ENCODE data around the gene NLRP6. TPM values are rescaled to one million over a fixed set of nuclear protein-coding genes. Genes with fewer than 3 reads are reported as not detected.
A peak's percentile ranks its signal among the peaks of the same experiment; 100 is the strongest.
"Not testable (repeated sequence)": the region's sequence is repeated elsewhere in the genome, so short reads cannot be mapped to it uniquely, and the experiment has no call there.

Gene NLRP6
- total RNA-seq, 2 experiments from 2014 or later, result 5.5 to 6.5 TPM

GRCh38 chr11:319121-319887 is 41.1 kb downstream of the NLRP6 start:
- H3K9me3 Mint-ChIP-seq, DNase-seq, POLR2A ChIA-PET, H3K27me3 Mint-ChIP-seq, CTCF ChIA-PET: not testable (repeated sequence)
- Mint-ChIP-seq H3K4me3 (peak overlapping the region; percentile 79), H3K4me1 (peaks cover 26% of the 10 kb centered on the region), H3K36me3 (ENCODE audit: low read depth) (peaks cover 40% of the 10 kb centered on the region), H3K27ac (peak overlapping the region; percentile 92)

GRCh38 chr11:319888-320273 is 41.7 kb downstream of the NLRP6 start:
- DNase-seq, H3K27me3 Mint-ChIP-seq, POLR2A ChIA-PET, H3K9me3 Mint-ChIP-seq: not testable (repeated sequence)
- Mint-ChIP-seq H3K27ac (peak overlapping the region; percentile 92), H3K4me3 (peak overlapping the region; percentile 79), H3K36me3 (ENCODE audit: low read depth) (peaks cover 35% of the 10 kb centered on the region), H3K4me1 (peaks cover 31% of the 10 kb centered on the region)
- CTCF ChIA-PET, result interaction anchor here (1.0 kb wide), 1 partner anchor 9 kb away, joined by 3 read pairs; no protein-coding TSS in a partner anchor

DNA sequence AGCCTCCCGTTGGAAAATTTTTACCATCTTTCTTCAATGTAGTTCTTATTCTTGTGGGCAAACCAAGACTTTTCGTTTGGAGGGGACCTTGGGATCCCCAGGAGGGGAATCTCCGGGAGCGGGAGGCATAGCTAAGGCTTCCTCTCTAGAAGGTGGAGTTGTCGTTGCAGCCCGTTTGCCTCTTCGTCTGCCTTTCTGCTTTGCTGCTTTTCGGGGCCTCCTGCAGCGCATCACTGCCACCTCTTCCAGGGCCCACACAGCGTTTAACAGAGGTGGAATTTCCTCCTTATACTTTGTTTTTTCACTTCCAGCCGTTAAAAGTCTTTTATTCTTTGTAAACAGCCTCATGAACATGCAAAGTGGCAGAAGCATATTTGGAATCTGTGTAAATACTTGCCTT is 45.9 kb downstream of the NLRP6 start:
- Mint-ChIP-seq H3K27ac (peak overlapping the region; percentile 38), H3K9me3 (no peaks in the 10 kb centered on the region), H3K4me1 (peaks cover 62% of the 10 kb centered on the region), H3K36me3 (ENCODE audit: low read depth) (peaks cover 11% of the 10 kb centered on the region), H3K27me3 (no peaks in the 10 kb centered on the region), H3K4me3 (no peak overlapping the region)
- DNase-seq, result no peak
- ChIA-PET CTCF (interaction anchor here (0.6 to 3.0 kb wide), 2 partner anchors 14 to 31 kb away, joined by 3 to 8 read pairs; no protein-coding TSS in a partner anchor), POLR2A (interaction anchor here (0.7 kb wide), 2 partner anchors 12 to 132 kb away, joined by 3 to 5 read pairs; no protein-coding TSS in a partner anchor)

- not testable (repeated sequence) for DNase-seq; H3K27me3 Mint-ChIP-seq; H3K36me3 Mint-ChIP-seq (ENCODE audit: low read depth); H3K4me3 Mint-ChIP-seq; H3K9me3 Mint-ChIP-seq
- ChIA-PET CTCF (interaction anchor here (0.6 to 3.0 kb wide), 4 partner anchors 13 to 31 kb away, joined by 3 to 8 read pairs (median 5); no protein-coding TSS in a partner anchor), POLR2A (interaction anchor here (0.7 kb wide), 1 partner anchor 132 kb away, joined by 3 read pairs; no protein-coding TSS in a partner anchor)
- Mint-ChIP-seq H3K4me1 (peaks cover 66% of the 10 kb centered on the region), H3K27ac (peak overlapping the region; percentile 67)
Observed at GRCh38 chr11:324593-325517, 46.6 kb downstream of the NLRP6 start.

- peaks cover 69% of the 10 kb centered on the region for H3K4me1 Mint-ChIP-seq
- DNase-seq, result no peak
- peak overlapping the region; percentile 58 for H3K4me3 Mint-ChIP-seq
- POLR2A ChIA-PET, result interaction anchor here (1.2 kb wide), 1 partner anchor 9 kb away, joined by 4 read pairs; no protein-coding TSS in a partner anchor
- no peaks in the 10 kb centered on the region for H3K9me3 Mint-ChIP-seq
- CTCF ChIA-PET, result interaction anchor here (1.3 to 3.0 kb wide), 3 partner anchors 14 to 29 kb away, joined by 4 to 8 read pairs (median 6); no protein-coding TSS in a partner anchor
- peaks cover 4% of the 10 kb centered on the region for H3K36me3 Mint-ChIP-seq (ENCODE audit: low read depth)
- H3K27me3 Mint-ChIP-seq, result no peaks in the 10 kb centered on the region
- H3K27ac Mint-ChIP-seq, result peak overlapping the region; percentile 96
Observed at GRCh38 chr11:325796-326591, 47.8 kb downstream of the NLRP6 start.

- Mint-ChIP-seq H3K4me1 (peaks cover 74% of the 10 kb centered on the region), H3K36me3 (ENCODE audit: low read depth) (peaks cover 8% of the 10 kb centered on the region), H3K27ac (peak overlapping the region; percentile 96), H3K9me3 (no peaks in the 10 kb centered on the region), H3K27me3 (no peaks in the 10 kb centered on the region), H3K4me3 (peak overlapping the region; percentile 58)
- POLR2A ChIA-PET, result interaction anchor here (0.7 to 1.2 kb wide), 2 partner anchors 9 to 11 kb away, joined by 3 to 4 read pairs; no protein-coding TSS in a partner anchor
- DNase-seq, result no peak
- CTCF ChIA-PET, result interaction anchor here (1.9 to 2.2 kb wide), 2 partner anchors 13 to 14 kb away, joined by 6 to 8 read pairs; no protein-coding TSS in a partner anchor
Observed at GRCh38 chr11:326592-326841, 48.3 kb downstream of the NLRP6 start.

DNA sequence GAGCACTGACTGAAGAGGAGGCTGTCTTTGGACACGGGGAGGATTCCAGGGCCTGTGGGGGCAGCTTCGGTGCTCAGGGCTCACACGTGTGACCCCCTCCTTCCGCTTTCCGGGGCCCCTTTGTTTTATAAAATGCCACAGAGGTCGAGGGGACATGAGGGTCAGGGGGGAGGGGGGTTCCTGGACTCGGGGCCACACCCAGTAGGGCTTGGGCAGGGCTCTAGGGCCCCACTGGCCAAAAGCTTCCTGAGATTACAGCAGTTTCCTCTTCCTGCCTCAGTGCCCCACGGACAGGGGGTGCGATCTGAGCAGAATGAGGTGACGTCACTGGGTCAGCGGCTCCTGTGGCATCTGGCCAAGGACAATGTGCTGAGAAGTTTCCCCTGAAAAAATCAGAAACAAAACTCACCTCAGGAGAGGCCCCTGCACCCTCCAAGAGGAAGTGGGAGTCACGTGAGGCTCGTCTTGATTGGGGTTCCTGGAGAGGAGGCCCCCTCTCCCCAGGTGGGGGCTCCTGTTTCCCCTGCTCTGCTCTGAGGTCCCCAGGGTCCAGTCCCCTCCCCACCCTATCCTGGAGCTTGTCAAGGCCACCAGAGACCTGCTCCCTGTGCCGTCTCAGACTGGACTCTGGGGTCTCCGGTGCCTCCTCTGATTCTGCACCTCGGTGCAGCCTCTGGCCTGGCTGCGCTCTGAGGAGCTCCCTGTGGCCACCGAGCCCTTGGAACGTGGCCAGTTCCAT is 48.8 kb downstream of the NLRP6 start:
- Mint-ChIP-seq H3K36me3 (ENCODE audit: low read depth) (peaks cover 10% of the 10 kb centered on the region), H3K9me3 (no peaks in the 10 kb centered on the region), H3K27me3 (no peaks in the 10 kb centered on the region), H3K4me3 (peak overlapping the region; percentile 58), H3K4me1 (peaks cover 79% of the 10 kb centered on the region), H3K27ac (peak overlapping the region; percentile 96)
- ChIA-PET CTCF (interaction anchor here (1.2 to 2.2 kb wide), 6 partner anchors 10 to 28 kb away, joined by 3 to 8 read pairs (median 5); no protein-coding TSS in a partner anchor), POLR2A (interaction anchor here (0.7 to 1.2 kb wide), 3 partner anchors 10 to 15 kb away, joined by 3 to 9 read pairs (median 4); no protein-coding TSS in a partner anchor)
- DNase-seq, result peak; percentile 59

DNA sequence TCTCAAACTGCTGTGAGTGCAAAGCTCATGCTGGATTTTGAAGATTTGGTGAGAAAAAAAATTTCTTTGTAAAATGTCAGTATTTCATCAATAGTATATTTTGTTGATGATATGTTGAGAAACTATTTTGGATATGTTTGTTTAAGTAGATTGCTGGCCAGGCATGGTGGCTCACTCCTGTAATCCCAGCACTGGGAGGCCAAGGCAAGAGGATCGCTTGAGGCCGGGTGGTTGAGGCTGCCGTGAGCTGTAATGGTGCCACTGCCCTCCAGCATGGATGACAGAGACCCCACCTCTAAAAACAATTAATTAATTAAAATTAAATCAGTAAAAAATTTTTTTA is 49.3 kb downstream of the NLRP6 start:
- DNase-seq, result no peak
- H3K27ac Mint-ChIP-seq, result peak overlapping the region; percentile 96
- no peaks in the 10 kb centered on the region for H3K9me3 Mint-ChIP-seq
- H3K4me3 Mint-ChIP-seq, result peak overlapping the region; percentile 58
- ChIA-PET POLR2A (interaction anchor here (0.7 to 1.2 kb wide), 3 partner anchors 10 to 15 kb away, joined by 3 to 9 read pairs (median 4); no protein-coding TSS in a partner anchor), CTCF (interaction anchor here (1.2 to 1.9 kb wide), 5 partner anchors 11 to 28 kb away, joined by 3 to 8 read pairs (median 4); no protein-coding TSS in a partner anchor)
- H3K27me3 Mint-ChIP-seq, result no peaks in the 10 kb centered on the region
- H3K36me3 Mint-ChIP-seq (ENCODE audit: low read depth), result peaks cover 10% of the 10 kb centered on the region
- H3K4me1 Mint-ChIP-seq, result peaks cover 82% of the 10 kb centered on the region

DNA sequence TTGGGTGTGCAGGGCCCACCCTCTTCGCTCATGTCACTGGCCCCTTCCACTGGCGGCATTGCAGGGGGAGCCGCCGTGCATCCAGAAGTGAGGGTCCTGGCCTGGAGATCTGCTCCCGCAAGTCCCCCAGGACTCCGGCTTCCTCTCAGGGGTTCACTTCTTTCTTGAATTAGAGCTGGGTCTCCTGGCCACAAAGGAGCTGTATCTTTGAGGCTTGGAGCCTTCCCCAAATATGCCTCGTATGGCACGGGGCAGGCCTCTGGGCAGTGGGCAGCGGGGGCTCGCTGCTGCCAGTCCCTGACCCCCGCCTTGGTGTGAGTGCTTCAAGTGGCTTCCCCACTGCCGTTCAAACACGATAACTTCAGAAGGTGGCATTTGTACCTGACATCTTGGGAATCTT is 49.8 kb downstream of the NLRP6 start:
- Mint-ChIP-seq H3K4me3 (no peak overlapping the region), H3K27ac (peak overlapping the region; percentile 66), H3K36me3 (ENCODE audit: low read depth) (peaks cover 12% of the 10 kb centered on the region), H3K9me3 (peaks cover 1% of the 10 kb centered on the region), H3K27me3 (no peaks in the 10 kb centered on the region), H3K4me1 (peaks cover 86% of the 10 kb centered on the region)
- no peak for DNase-seq
- ChIA-PET POLR2A (interaction anchor here (0.9 kb wide), 1 partner anchor 16 kb away, joined by 9 read pairs; no protein-coding TSS in a partner anchor), CTCF (interaction anchor here (1.2 to 1.9 kb wide), 6 partner anchors 11 to 27 kb away, joined by 3 to 8 read pairs (median 4); no protein-coding TSS in a partner anchor)

- H3K4me3 Mint-ChIP-seq, H3K27me3 Mint-ChIP-seq, H3K9me3 Mint-ChIP-seq, DNase-seq: not testable (repeated sequence)
- H3K4me1 Mint-ChIP-seq, result peaks cover 86% of the 10 kb centered on the region
- POLR2A ChIA-PET, result interaction anchor here (1.4 to 1.8 kb wide), 2 partner anchors 11 to 27 kb away, joined by 3 to 7 read pairs; no protein-coding TSS in a partner anchor
- H3K27ac Mint-ChIP-seq, result peak overlapping the region; percentile 60
- H3K36me3 Mint-ChIP-seq (ENCODE audit: low read depth), result peaks cover 15% of the 10 kb centered on the region
- CTCF ChIA-PET, result interaction anchor here (0.5 to 1.9 kb wide), 10 partner anchors 8 to 190 kb away, joined by 3 to 8 read pairs (median 3); partner anchors contain the start of gene IFITM3
Observed at GRCh38 chr11:328516-329100, 50.4 kb downstream of the NLRP6 start.

DNA sequence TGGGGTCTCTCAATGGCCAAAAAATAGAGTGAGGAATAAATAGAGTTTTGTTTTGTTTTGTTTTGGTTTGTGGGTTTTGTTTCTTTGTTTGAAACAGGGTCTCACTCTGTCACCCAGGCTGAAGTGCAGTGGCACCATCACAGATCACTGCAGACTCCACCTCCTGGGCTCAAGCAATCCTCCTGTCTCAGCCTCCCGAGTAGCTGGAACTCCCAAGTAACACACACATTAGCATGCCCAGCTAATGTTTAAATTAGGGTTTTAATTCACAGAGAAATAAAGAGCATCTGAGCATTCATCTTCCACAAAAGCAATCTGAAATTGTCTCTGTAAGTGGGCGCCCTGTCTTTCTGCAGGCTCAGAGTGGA is 51.7 kb downstream of the NLRP6 start:
- DNase-seq, result no peak
- ChIA-PET POLR2A (interaction anchor here (1.4 to 1.8 kb wide), 2 partner anchors 13 to 26 kb away, joined by 3 to 7 read pairs; no protein-coding TSS in a partner anchor), CTCF (interaction anchor here (0.9 to 2.4 kb wide), 8 partner anchors 9 to 189 kb away, joined by 3 to 12 read pairs (median 4); partner anchors contain the start of genes BET1L and RIC8A)
- Mint-ChIP-seq H3K4me1 (peaks cover 81% of the 10 kb centered on the region), H3K27ac (peak overlapping the region; percentile 87), H3K36me3 (ENCODE audit: low read depth) (peaks cover 15% of the 10 kb centered on the region), H3K4me3 (no peak overlapping the region), H3K9me3 (peaks cover 4% of the 10 kb centered on the region), H3K27me3 (no peaks in the 10 kb centered on the region)
